Gastrocnemius medialis (tissue), 4 donors: Measurements from ENCODE around the gene OSGEP.

ENCODE experiments used
- CTCF ChIP-seq, 5 experiments: fragments of 450-650 bp in 3 of 5; fragments of 200-600 bp in 2 of 5; sonication (generic) in 2 of 5; IDR thresholded peaks in 4 of 5; conservative IDR thresholded peaks in 1 of 5; 1 replicate in 4 of 5; 2 replicates in 1 of 5; pipeline ENCODE4 v1.5.1; 2016 to 2019; ENCODE audit warnings: antibody characterized with exemption in 5 of 5, mild to moderate bottlenecking in 3 of 5, moderate library complexity in 3 of 5
- POLR2A ChIP-seq, 2 donors: fragments of 450-650 bp; IDR thresholded peaks; one replicate each; pipeline ENCODE4 v1.6.1; 2017; ENCODE audit warnings: antibody characterized with exemption in 2 of 2, mild to moderate bottlenecking in 2 of 2, moderate library complexity in 2 of 2

- TF ChIP-seq CTCF (IDR thresholded peaks at IDR 0.05 in 4 of 5, conservative IDR thresholded peaks at IDR 0.05 in 1 of 5): no peak
- peak; percentile 79 to 82 for TF ChIP-seq POLR2A (IDR thresholded peaks at IDR 0.05)
Measured at GRCh38 chr14:20469242-20469889, 14.8 kb upstream of the OSGEP start, which contains the start of gene PNP.
